ENCODE measurements around the gene P2RX6.

DNA sequence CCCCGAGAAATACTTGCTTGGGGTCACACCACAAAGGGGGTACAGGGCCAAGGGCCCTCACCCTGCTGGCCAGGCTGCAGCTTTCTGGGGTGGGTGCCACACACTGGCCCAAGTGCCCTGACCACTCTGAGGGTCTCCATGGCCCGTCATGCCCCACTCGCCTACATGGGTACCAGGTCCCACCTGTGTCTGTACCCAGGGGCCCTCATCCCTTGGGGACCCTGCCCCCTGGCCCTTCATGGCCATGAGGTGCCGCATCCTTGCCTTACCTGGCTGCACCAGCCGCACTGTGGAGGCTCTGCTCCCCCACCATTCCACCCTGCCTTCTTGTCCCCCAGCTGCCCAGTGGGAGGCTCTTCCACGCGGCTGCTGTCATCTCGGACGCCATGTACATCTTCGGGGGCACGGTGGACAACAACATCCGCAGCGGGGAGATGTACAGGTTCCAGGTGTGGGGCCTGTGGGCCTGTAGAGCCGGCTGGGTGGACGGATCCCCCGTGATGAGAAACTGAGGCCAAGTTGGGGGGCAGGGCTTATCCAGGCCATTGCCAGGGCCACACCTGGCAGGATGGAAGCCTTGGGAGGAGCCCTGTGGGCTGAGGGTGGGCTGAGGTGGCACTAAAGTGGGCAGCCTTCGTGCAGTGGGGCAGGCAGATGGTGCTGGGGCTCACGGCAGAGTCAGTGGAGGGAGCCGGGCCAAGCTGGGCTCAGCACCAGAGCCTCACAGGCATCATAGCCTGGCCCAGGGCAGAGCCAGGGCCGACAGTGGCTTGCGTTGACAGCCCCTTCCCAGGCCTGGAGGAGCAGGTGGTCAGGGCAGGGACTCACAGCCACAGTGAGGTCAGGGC, 22.3 kb upstream of the P2RX6 start:
- TF ChIP-seq POLR2AphosphoS5 (IDR thresholded peaks at IDR 0.05; ENCODE audit: borderline replicate concordance, low read depth, low read length), result no peak
- TF ChIP-seq EZH2 (IDR thresholded peaks at IDR 0.05), result no peak

All from SK-N-MC (cell line).